ENCODE data around the gene TBC1D16.
"Not testable (repeated sequence)": the region's sequence is repeated elsewhere in the genome, so short reads cannot be mapped to it uniquely, and the experiment has no call there.

TBC1D16 gene

DNA sequence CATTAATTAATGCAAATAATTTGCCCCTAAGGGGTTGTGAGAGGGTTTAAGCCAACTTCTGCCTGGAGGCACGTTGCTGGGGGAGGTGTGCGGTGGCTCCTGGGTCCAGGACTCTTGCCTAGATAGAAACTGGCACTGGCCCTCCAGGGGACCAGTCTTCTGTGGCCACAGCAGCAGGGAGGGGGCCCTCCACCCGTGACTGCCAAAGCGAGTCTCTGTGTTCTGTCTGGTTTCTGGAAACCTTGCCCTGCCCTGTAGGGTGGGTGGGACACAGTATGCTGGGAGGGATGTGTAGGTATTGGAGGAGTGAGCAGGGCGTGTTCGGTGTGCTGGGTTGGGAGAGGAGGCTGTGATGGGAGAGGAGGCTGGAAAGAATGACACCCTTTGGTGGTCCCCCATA is 78.8 kb downstream of the TBC1D16 start:
- Histone ChIP-seq H3K4me1 (ENCODE audit: low read depth, poor library complexity, severe bottlenecking) (no peaks in the 10 kb centered on the region), H4K20me1 (ENCODE audit: insufficient read depth) (no peaks in the 10 kb centered on the region), H3K27me3 (ENCODE audit: insufficient read depth, low read depth) (no peaks in the 10 kb centered on the region)

DNA sequence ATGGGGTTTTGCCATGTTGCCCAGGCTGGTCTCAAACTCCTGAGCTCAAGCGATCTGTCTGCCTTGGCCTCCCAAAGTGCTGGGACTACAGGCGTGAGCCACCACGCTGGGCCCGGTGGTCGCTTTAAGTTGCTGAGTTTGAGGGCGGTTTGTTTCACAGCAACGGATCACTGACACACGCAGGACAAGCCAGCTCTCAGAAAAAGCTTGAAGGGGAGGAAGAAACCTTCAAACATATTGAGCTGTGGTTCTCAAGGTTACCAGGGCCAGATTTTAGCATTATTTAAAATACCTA is 79.3 kb downstream of the TBC1D16 start:
- not testable (repeated sequence) for H3K9ac ChIP-seq; H2AFZ ChIP-seq (ENCODE audit: low read depth); H3K4me3 ChIP-seq (IDR thresholded peaks at IDR 0.05; ENCODE audit: insufficient read depth, low read depth, low read length); H3K36me3 ChIP-seq (ENCODE audit: insufficient read depth); H3K27ac ChIP-seq; H3K4me2 ChIP-seq; H3K27me3 ChIP-seq (ENCODE audit: insufficient read depth, low read depth); H3K79me2 ChIP-seq (ENCODE audit: insufficient read depth, low read depth); H4K20me1 ChIP-seq (ENCODE audit: insufficient read depth); H3K4me1 ChIP-seq (ENCODE audit: low read depth, poor library complexity, severe bottlenecking)

More for the DNA sequence above, 78.8 kb downstream of the TBC1D16 start:
- H3K9ac ChIP-seq: no peak overlapping the region
- no peaks in the 10 kb centered on the region for H3K36me3 ChIP-seq (ENCODE audit: insufficient read depth)
- H2AFZ ChIP-seq (ENCODE audit: low read depth): no peak overlapping the region
- H3K4me2 ChIP-seq: no peak overlapping the region
- no peaks in the 10 kb centered on the region for H3K79me2 ChIP-seq (ENCODE audit: insufficient read depth, low read depth)
- no peak overlapping the region for H3K4me3 ChIP-seq (IDR thresholded peaks at IDR 0.05; ENCODE audit: insufficient read depth, low read depth, low read length)
- TF ChIP-seq CTCF (conservative IDR thresholded peaks at IDR 0.05; ENCODE audit: low read depth, low read length): no peak
- H3K27ac ChIP-seq: no peak overlapping the region

- no peak overlapping the region for H3K27ac ChIP-seq
- H3K4me1 ChIP-seq (ENCODE audit: low read depth, poor library complexity, severe bottlenecking): no peaks in the 10 kb centered on the region
- H3K27me3 ChIP-seq (ENCODE audit: insufficient read depth, low read depth): no peaks in the 10 kb centered on the region
- no peak for TF ChIP-seq CTCF (conservative IDR thresholded peaks at IDR 0.05; ENCODE audit: low read depth, low read length)
- H3K9ac ChIP-seq: no peak overlapping the region
- no peak overlapping the region for H3K4me3 ChIP-seq (IDR thresholded peaks at IDR 0.05; ENCODE audit: insufficient read depth, low read depth, low read length)
- no peak overlapping the region for H3K4me2 ChIP-seq
- H4K20me1 ChIP-seq (ENCODE audit: insufficient read depth): no peaks in the 10 kb centered on the region
- H3K36me3 ChIP-seq (ENCODE audit: insufficient read depth): no peaks in the 10 kb centered on the region
- H2AFZ ChIP-seq (ENCODE audit: low read depth): no peak overlapping the region
- H3K79me2 ChIP-seq (ENCODE audit: insufficient read depth, low read depth): no peaks in the 10 kb centered on the region
Measured at GRCh38 chr17:79955691-79956440, 79.8 kb downstream of the TBC1D16 start.

GRCh38 chr17:79955167-79955549 is 80.5 kb downstream of the TBC1D16 start:
- Histone ChIP-seq H3K9ac (no peak overlapping the region), H3K36me3 (ENCODE audit: insufficient read depth) (no peaks in the 10 kb centered on the region), H3K4me3 (IDR thresholded peaks at IDR 0.05; ENCODE audit: insufficient read depth, low read depth, low read length) (no peak overlapping the region), H3K27me3 (ENCODE audit: insufficient read depth, low read depth) (no peaks in the 10 kb centered on the region), H3K4me1 (ENCODE audit: low read depth, poor library complexity, severe bottlenecking) (no peaks in the 10 kb centered on the region), H4K20me1 (ENCODE audit: insufficient read depth) (no peaks in the 10 kb centered on the region), H2AFZ (ENCODE audit: low read depth) (no peak overlapping the region), H3K79me2 (ENCODE audit: insufficient read depth, low read depth) (no peaks in the 10 kb centered on the region), H3K4me2 (no peak overlapping the region), H3K27ac (no peak overlapping the region)
- no peak for TF ChIP-seq CTCF (conservative IDR thresholded peaks at IDR 0.05; ENCODE audit: low read depth, low read length)

DNA sequence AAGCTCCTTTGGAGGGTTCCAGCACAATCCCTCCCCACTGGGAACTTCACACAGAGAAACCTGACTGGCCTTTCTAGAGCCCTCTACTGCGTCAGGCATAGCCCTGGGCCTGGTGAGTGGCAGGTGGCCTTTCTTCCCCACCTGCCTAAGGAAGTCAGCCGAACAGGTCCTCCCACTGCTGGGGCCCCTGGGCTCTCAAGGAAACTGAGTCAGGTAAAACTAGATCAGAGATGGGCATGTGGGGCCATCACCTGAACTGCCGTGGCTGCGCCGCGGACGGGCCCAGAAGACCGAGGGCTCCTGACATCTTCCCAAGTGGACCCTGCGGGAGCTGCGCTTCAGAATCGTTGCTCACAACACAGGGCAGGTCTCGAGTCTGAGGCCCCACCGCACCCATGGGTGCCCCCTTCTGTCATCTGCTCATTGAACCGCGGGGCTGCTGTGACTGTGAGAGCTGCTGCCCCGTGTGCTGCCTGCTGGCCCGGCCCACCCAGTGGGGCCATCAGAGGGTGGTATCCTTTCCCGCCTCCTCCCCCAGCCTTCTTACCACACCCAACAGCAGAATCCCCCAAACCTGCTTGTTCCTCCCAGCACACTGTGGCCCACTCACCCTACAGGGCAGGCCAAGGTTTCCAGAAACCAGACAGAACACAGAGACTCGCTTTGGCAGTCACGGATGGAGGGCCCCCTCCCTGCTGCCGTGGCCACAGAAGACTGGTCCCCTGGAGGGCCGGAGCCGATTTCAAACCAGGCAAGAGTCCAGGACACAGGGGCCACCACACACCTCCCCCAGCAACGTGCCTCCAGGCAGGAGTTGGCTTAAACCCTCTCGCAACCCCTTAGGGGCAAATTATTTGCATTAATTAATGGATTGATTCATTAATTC is 81.1 kb downstream of the TBC1D16 start:
- H2AFZ ChIP-seq (ENCODE audit: low read depth): no peak overlapping the region
- no peaks in the 10 kb centered on the region for H3K27me3 ChIP-seq (ENCODE audit: insufficient read depth, low read depth)
- H4K20me1 ChIP-seq (ENCODE audit: insufficient read depth): no peaks in the 10 kb centered on the region
- no peaks in the 10 kb centered on the region for H3K4me1 ChIP-seq (ENCODE audit: low read depth, poor library complexity, severe bottlenecking)
- TF ChIP-seq CTCF (conservative IDR thresholded peaks at IDR 0.05; ENCODE audit: low read depth, low read length): no peak
- H3K9ac ChIP-seq: no peak overlapping the region
- H3K4me3 ChIP-seq (IDR thresholded peaks at IDR 0.05; ENCODE audit: insufficient read depth, low read depth, low read length): no peak overlapping the region
- no peaks in the 10 kb centered on the region for H3K79me2 ChIP-seq (ENCODE audit: insufficient read depth, low read depth)
- no peak overlapping the region for H3K4me2 ChIP-seq
- no peaks in the 10 kb centered on the region for H3K36me3 ChIP-seq (ENCODE audit: insufficient read depth)
- H3K27ac ChIP-seq: no peak overlapping the region

All from KMS-11 (cell line).